Tibial artery (tissue), 4 donors: ENCODE results near the gene ZMIZ1.

Source experiments
- DNase-seq, 2 donors: peaks; one replicate each; pipeline ENCODE4 v3.0.0-alpha.2; 2019
- H3K27ac ChIP-seq, 2 donors: fragments of 200-600 bp; sonication (generic) in 1 of 2; 1 replicate in 1 of 2; 2 replicates in 1 of 2; pipeline ENCODE4 v1.5.1; 2018 to 2019; ENCODE audit warnings: mild to moderate bottlenecking in 1 of 2
- H3K27me3 ChIP-seq, 2 donors: fragments of 200-600 bp; sonication (generic) in 1 of 2; one replicate each; pipeline versions ENCODE4 v1.5.1 to v1.6.0; 2016 to 2019
- H3K36me3 ChIP-seq, 3 donors: fragments of 200-600 bp; sonication (generic) in 2 of 3; one replicate each; pipeline ENCODE4 v1.5.1; 2016 to 2019; ENCODE audit warnings: mild to moderate bottlenecking in 2 of 3
- H3K4me1 ChIP-seq, 4 donors: fragments of 200-600 bp; sonication (generic) in 2 of 4; 1 replicate in 3 of 4; 2 replicates in 1 of 4; pipeline ENCODE4 v1.5.1; 2016 to 2019
- H3K4me3 ChIP-seq, 2 donors: fragments of 200-600 bp; sonication (generic) in 1 of 2; 1 replicate in 1 of 2; 2 replicates in 1 of 2; pipeline ENCODE4 v1.5.1; 2018 to 2019; ENCODE audit warnings: mild to moderate bottlenecking in 2 of 2
- H3K9me3 ChIP-seq, 3 donors: fragments of 200-600 bp; sonication (generic) in 1 of 3; one replicate each; pipeline ENCODE4 v1.5.1; 2016 to 2019
- CTCF ChIP-seq, 2 experiments: fragments of 200-600 bp in 1 of 2; fragments of 450-650 bp in 1 of 2; IDR thresholded peaks; one replicate each; pipeline ENCODE4 v1.5.1; 2017 to 2019; ENCODE audit warnings: antibody characterized with exemption in 2 of 2, mild to moderate bottlenecking in 1 of 2, moderate library complexity in 1 of 2
- intact Hi-C: fragments of 100-400 bp; cut with DNase I; formaldehyde crosslinking; loops from one replicate; pipeline ENCODE4 v1.15.0; 2023; ENCODE audit warnings: low total_unique reads

ZMIZ1 gene

GRCh38 chr10:79239924-79240581 is 171.3 kb downstream of the ZMIZ1 start:
- Histone ChIP-seq H3K27ac (no peak overlapping the region), H3K4me3 (no peak overlapping the region), H3K36me3 (peaks cover 0 to 5% (median 0%) of the 10 kb centered on the region in 3 donors), H3K9me3 (no peaks in the 10 kb centered on the region), H3K4me1 (peaks cover 9 to 77% (median 25%) of the 10 kb centered on the region in 4 donors), H3K27me3 (no peaks in the 10 kb centered on the region)
- intact Hi-C loops, result loop anchor here (10.0 kb wide), 2 partner anchors 85 to 205 kb away; partner anchors contain the start of gene ZCCHC24
- DNase-seq, result no peak
- TF ChIP-seq CTCF (IDR thresholded peaks at IDR 0.05), result no peak

GRCh38 chr10:79241629-79241989 is 172.8 kb downstream of the ZMIZ1 start:
- Histone ChIP-seq H3K27me3 (no peaks in the 10 kb centered on the region), H3K9me3 (no peaks in the 10 kb centered on the region), H3K4me3 (peak overlapping the region; percentile 53 to 59), H3K36me3 (no peaks in the 10 kb centered on the region), H3K27ac (peak overlapping the region; percentile 96 to 97), H3K4me1 (peaks cover 10 to 83% (median 40%) of the 10 kb centered on the region in 4 donors)
- TF ChIP-seq CTCF (IDR thresholded peaks at IDR 0.05), result no peak
- intact Hi-C loops, result loop anchor here (10.0 kb wide), 2 partner anchors 87 to 203 kb away; partner anchors contain the start of gene ZCCHC24
- no peak for DNase-seq

GRCh38 chr10:79241990-79242619 is 173.3 kb downstream of the ZMIZ1 start:
- no peak for TF ChIP-seq CTCF (IDR thresholded peaks at IDR 0.05)
- Histone ChIP-seq H3K36me3 (no peaks in the 10 kb centered on the region), H3K27ac (peak overlapping the region; percentile 96 to 97), H3K27me3 (no peaks in the 10 kb centered on the region), H3K4me1 (peaks cover 10 to 87% (median 45%) of the 10 kb centered on the region in 4 donors), H3K9me3 (no peaks in the 10 kb centered on the region), H3K4me3 (peak overlapping the region; percentile 53 to 59)
- intact Hi-C loops, result loop anchor here (10.0 kb wide), 2 partner anchors 87 to 203 kb away; partner anchors contain the start of gene ZCCHC24
- peak; percentile 78 to 88 for DNase-seq

GRCh38 chr10:79242620-79243152 is 173.9 kb downstream of the ZMIZ1 start:
- Histone ChIP-seq H3K27me3 (no peaks in the 10 kb centered on the region), H3K9me3 (no peaks in the 10 kb centered on the region), H3K4me3 (peak overlapping the region; percentile 53 to 59), H3K4me1 (peaks cover 11 to 87% (median 50%) of the 10 kb centered on the region in 4 donors), H3K27ac (peak overlapping the region; percentile 96 to 97), H3K36me3 (no peaks in the 10 kb centered on the region)
- intact Hi-C loops, result loop anchor here (10.0 kb wide), 2 partner anchors 88 to 202 kb away; partner anchors contain the start of gene ZCCHC24
- DNase-seq, result peak; percentile 69 to 88
- TF ChIP-seq CTCF (IDR thresholded peaks at IDR 0.05), result no peak

GRCh38 chr10:79243181-79244067 is 174.7 kb downstream of the ZMIZ1 start:
- Histone ChIP-seq H3K4me1 (peaks cover 14 to 87% (median 54%) of the 10 kb centered on the region in 4 donors), H3K9me3 (no peaks in the 10 kb centered on the region), H3K36me3 (no peaks in the 10 kb centered on the region), H3K27ac (peak overlapping the region; percentile 96 to 97), H3K27me3 (no peaks in the 10 kb centered on the region), H3K4me3 (peak overlapping the region; percentile 53 to 59)
- DNase-seq, result peak; percentile 55 to 82
- TF ChIP-seq CTCF (IDR thresholded peaks at IDR 0.05), result no peak
- intact Hi-C loops, result loop anchor here (10.0 kb wide), 2 partner anchors 89 to 201 kb away; partner anchors contain the start of gene ZCCHC24
